Karpas-422 (cell line): ENCODE results near the gene TRMU. TPM values are rescaled to one million over a fixed set of nuclear protein-coding genes. Genes with fewer than 3 reads are reported as not detected.

Experiments used
- DNase-seq: peaks from one replicate; pipeline ENCODE4 v3.0.0-alpha.2; 2015
- H2AFZ ChIP-seq: fragments of 200-600 bp; sonication (generic); 2 replicates; pipeline ENCODE4 v1.6.1; 2014; ENCODE audit warnings: antibody characterized with exemption, low read length, mixed read lengths
- H3K27ac ChIP-seq: fragments of 200-600 bp; sonication (generic); 2 replicates; pipeline ENCODE4 v1.5.1; 2014; ENCODE audit warnings: mild to moderate bottlenecking, low read length, moderate library complexity
- H3K27me3 ChIP-seq: fragments of 200-600 bp; sonication (generic); 2 replicates; pipeline ENCODE4 v1.6.1; 2014; ENCODE audit warnings: low read length, mixed read lengths
- H3K36me3 ChIP-seq: fragments of 200-600 bp; sonication (generic); 2 replicates; pipeline ENCODE4 v1.6.1; 2014; ENCODE audit warnings: low read length, mixed read lengths; ENCODE audit not compliant: insufficient read depth
- H3K4me1 ChIP-seq: fragments of 200-600 bp; sonication (generic); 2 replicates; pipeline ENCODE4 v1.6.1; 2014; ENCODE audit warnings: mild to moderate bottlenecking, low read length, mixed read lengths
- H3K4me2 ChIP-seq: fragments of 200-600 bp; sonication (generic); 2 replicates; pipeline ENCODE4 v1.6.1; 2014; ENCODE audit warnings: low read length, low read depth, mild to moderate bottlenecking; ENCODE audit not compliant: poor library complexity, severe bottlenecking
- H3K4me3 ChIP-seq: fragments of 200-600 bp; sonication (generic); 2 replicates; pipeline ENCODE4 v1.5.1; 2014; ENCODE audit warnings: mild to moderate bottlenecking, antibody characterized with exemption, low read length, mixed read lengths
- H3K79me2 ChIP-seq: fragments of 200-600 bp; sonication (generic); 2 replicates; pipeline ENCODE4 v1.6.1; 2014; ENCODE audit warnings: mild to moderate bottlenecking, low read length, mixed read lengths
- H3K9ac ChIP-seq: fragments of 200-600 bp; sonication (generic); 2 replicates; pipeline ENCODE4 v1.6.0; 2014; ENCODE audit warnings: low read length
- H3K9me2 ChIP-seq: fragments of 200-600 bp; sonication (generic), shearing (Covaris generic); replicated peaks from 2 replicates; pipeline ENCODE4 v1.6.0; 2014; ENCODE audit warnings: mild to moderate bottlenecking, low read length, moderate library complexity; ENCODE audit not compliant: insufficient read depth
- H3K9me3 ChIP-seq: fragments of 300-700, 200-600 bp; sonication (generic); 2 replicates; pipeline ENCODE4 v1.6.1; 2014; ENCODE audit warnings: low read length, mixed read lengths
- H4K20me1 ChIP-seq: fragments of 200-600 bp; sonication (generic); 2 replicates; pipeline ENCODE4 v1.6.1; 2014; ENCODE audit warnings: mild to moderate bottlenecking, antibody characterized with exemption, low read length, low read depth; ENCODE audit not compliant: insufficient read depth
- total RNA-seq: library from RNA; depleted of rRNA; stranded (reverse); fragments of >200 nt; shearing (Covaris generic); gene quantifications from 2 replicates; pipeline ENCODE4 v1.2.3, GENCODE V29; 2014; ENCODE audit warnings: low replicate concordance

Gene TRMU
- total RNA-seq, 1 experiment from 2014 or later, result 48.4 TPM

DNA sequence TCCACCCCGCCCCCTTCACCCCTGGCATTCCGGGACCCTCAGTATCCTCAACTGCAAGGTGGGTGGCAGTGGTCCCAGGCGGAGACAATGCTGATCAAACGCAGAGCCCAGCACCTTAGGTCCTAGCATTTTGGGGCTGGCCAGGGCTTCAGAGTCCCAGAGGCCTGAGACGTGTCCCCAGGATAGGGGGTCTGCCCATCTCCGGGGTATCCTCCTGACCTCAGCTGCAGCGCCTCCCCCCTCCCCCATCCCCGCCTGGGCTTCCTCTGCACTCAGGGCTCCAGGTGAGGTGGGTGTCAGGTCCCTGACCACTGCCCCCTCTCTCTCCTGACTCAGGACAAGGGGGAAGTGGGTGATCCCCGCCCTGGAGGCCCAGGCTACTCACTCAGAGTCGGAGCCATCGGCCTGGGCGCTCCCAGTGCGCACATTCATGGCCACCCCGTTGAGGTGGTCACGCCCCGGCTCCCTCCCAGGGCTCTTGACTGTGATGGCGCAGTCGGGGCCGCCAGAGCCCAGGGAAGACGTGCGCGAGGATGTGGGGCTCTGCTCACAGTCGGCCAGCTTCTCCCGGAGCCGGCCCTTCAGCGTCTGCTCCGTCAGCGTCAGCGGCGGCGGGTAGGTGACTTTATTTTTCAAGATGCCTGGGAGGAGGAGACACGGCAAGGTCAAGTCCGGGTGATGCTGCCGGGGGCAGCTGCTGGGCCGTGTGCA is 28.3 kb downstream of the TRMU start:
- Histone ChIP-seq H3K79me2 (no peaks in the 10 kb centered on the region), H3K27ac (no peak overlapping the region), H3K4me2 (no peak overlapping the region), H2AFZ (no peak overlapping the region), H3K9me3 (no peaks in the 10 kb centered on the region), H3K27me3 (no peaks in the 10 kb centered on the region), H3K36me3 (no peaks in the 10 kb centered on the region), H3K9me2 (no peaks in the 10 kb centered on the region), H3K9ac (no peak overlapping the region), H3K4me1 (peaks cover 24% of the 10 kb centered on the region), H4K20me1 (peaks cover 23% of the 10 kb centered on the region), H3K4me3 (no peak overlapping the region)
- DNase-seq, result no peak

DNA sequence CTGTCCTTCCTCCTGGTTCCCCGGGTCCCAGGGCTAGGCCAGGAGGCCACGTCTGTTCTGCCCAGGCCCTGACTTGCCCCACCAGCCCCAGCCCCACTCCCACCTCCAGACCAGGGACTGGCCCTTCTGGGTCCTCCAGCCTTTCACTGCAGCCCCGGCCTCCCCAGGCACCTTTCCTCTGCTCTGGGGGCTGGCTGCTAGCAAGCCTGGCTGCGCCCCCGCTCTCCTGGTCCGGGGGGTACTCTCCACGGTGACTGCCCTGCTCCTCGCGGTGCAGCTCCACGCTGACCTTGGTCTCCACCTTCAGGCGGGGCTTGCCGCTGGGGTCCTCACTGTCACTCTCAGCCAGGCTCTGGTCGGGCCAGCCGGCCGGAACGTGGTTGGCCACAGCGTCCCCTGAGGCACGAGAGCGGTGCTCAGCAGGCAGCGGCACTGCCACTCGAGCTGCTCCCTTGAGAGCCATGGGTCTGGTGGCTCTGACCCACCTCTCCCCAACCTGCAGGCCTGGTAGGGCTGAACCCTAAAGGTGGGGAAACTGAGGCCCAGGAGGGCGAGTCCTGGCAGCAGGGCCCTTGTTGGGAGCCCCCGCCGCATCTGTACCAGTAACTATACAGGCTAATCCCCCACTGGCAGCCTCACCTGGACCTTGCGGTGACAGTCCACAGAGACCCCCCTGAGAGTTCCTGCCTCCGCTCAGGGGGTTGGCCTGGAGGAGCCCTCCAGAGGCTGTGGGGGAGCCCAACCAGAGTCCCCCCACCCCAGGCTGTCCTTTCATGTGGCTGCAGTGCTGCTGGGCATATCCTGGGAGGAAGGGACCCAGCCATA is 29.0 kb downstream of the TRMU start:
- no peak overlapping the region for H3K4me3 ChIP-seq
- H4K20me1 ChIP-seq, result peaks cover 23% of the 10 kb centered on the region
- H3K27ac ChIP-seq, result no peak overlapping the region
- H2AFZ ChIP-seq, result no peak overlapping the region
- peak overlapping the region; percentile 24 for H3K4me2 ChIP-seq
- no peaks in the 10 kb centered on the region for H3K36me3 ChIP-seq
- H3K9me2 ChIP-seq, result no peaks in the 10 kb centered on the region
- no peak overlapping the region for H3K9ac ChIP-seq
- DNase-seq, result peak; percentile 52
- peaks cover 24% of the 10 kb centered on the region for H3K4me1 ChIP-seq
- H3K27me3 ChIP-seq, result no peaks in the 10 kb centered on the region
- no peaks in the 10 kb centered on the region for H3K79me2 ChIP-seq
- no peaks in the 10 kb centered on the region for H3K9me3 ChIP-seq

DNA sequence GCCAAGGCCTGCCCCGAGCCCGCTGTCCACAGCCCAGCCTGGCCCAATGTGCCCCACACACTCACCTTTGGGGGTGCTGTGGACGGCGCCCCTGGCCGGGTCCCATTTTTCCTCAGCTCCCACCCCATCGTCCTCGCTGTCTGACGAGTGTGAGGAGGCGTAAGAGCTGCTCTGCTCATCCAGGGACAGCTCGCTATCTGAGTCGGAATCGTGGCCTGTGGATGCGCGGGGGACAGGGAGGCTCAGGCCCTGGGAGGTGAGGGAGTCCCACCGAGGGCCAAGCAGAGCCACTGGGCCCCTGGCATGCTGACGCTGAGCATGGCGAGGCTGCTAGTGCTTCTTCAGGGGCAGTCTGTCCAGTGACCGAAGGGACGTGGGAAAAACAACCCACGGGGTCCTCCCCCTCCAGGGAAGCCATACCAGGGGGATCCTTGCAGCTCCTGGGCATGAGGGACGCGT is 29.7 kb downstream of the TRMU start:
- H4K20me1 ChIP-seq, result peaks cover 23% of the 10 kb centered on the region
- no peak for DNase-seq
- H3K36me3 ChIP-seq, result no peaks in the 10 kb centered on the region
- H3K9me2 ChIP-seq, result no peaks in the 10 kb centered on the region
- no peak overlapping the region for H3K27ac ChIP-seq
- no peak overlapping the region for H3K4me2 ChIP-seq
- no peaks in the 10 kb centered on the region for H3K27me3 ChIP-seq
- no peaks in the 10 kb centered on the region for H3K9me3 ChIP-seq
- peaks cover 24% of the 10 kb centered on the region for H3K4me1 ChIP-seq
- H3K79me2 ChIP-seq, result no peaks in the 10 kb centered on the region
- H2AFZ ChIP-seq, result no peak overlapping the region
- H3K4me3 ChIP-seq, result no peak overlapping the region
- H3K9ac ChIP-seq, result no peak overlapping the region

DNA sequence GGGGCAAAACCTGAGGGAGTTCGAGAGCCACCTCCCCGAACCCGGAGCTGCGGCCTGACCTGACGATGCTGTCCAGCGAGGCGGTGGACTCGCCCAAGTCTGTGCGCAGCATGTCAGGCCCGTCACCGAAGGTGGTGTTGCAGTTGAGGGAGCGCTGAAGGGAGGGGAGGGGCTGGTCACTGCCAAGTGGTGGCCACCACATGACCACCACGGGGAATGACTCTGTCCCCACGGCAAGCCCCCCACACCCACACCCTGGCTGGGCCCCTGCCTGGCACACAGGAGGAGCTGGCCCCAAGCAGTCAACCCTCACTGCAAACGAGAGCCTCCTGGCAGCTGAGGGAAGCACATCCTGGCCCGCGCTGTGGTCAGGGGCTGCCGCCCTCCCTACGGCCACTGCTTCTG is 30.8 kb downstream of the TRMU start:
- Histone ChIP-seq H3K9me3 (no peaks in the 10 kb centered on the region), H3K4me1 (peaks cover 24% of the 10 kb centered on the region), H3K4me3 (no peak overlapping the region), H3K27me3 (no peaks in the 10 kb centered on the region), H3K9me2 (no peaks in the 10 kb centered on the region), H3K36me3 (no peaks in the 10 kb centered on the region), H3K4me2 (no peak overlapping the region), H3K79me2 (no peaks in the 10 kb centered on the region), H4K20me1 (peaks cover 23% of the 10 kb centered on the region; the same call in 1 of the 2 replicates), H3K9ac (no peak overlapping the region), H3K27ac (no peak overlapping the region), H2AFZ (no peak overlapping the region)
- DNase-seq, result no peak

DNA sequence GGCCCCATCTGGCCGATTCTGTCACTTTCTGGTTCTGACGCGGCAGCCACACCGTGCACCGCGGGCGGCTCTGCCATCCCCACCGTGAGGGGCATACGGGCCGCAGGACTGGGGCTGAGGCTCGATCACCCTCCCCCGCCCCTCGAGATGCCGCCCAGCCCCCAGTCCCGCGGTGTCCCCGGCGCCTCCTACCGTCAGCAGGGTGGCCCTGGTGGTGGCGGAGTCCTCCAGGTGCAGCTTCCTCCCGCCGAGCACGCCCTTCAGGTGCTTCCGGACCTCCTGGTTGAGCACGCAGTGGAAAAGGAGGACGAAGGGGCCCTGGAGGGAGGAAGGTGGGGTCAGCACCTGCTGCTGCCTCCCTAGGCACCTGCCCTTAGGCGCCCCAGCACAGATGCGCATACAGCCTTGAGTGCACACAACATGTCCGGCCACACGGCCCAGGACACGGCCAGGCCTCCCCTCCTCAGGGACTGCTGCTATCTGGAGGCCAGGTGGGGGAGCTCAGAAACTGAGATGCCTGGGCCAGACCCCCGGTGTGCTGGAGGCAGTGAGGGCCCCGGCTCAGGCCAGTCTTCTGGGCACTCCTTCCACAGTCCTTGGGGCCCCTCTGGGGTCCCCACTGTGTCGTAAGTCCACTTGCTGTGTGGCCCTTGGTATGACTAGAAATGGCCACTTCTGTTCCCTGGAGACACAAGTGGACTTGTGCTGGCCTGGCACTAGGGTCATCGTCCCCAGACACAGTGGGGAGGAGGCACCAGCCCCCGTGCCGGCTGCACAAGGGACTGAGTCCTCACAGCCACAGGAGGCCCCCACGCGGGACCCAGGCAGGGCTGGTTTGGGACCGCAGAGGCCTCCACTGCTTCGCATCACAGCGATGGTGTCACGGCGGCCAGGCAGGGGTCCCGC is 31.5 kb downstream of the TRMU start:
- no peak overlapping the region for H3K4me3 ChIP-seq

DNA sequence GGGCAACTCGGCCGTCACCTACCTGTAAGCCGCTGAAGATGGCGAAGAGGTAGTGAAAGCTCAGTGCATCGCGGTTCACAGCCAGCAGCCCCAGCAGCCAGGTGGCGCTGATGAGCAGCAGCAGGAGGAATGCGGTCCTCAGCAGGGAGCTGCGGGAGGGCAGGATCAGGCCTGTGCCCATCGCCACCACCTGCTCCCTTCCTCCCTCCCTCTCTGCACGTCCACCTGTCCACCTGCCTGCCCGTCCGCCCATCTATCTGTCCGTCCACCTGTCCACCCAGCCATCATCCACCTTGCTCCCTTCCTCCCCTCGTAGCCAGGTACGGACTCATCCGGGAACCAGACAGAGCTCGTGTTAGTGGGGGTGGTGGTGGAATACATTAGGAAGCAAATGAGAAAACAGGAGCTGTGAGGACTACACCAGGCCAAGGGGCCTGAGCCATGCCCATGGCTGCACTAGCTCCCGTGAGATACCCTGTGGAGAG is 32.2 kb downstream of the TRMU start:
- no peak overlapping the region for H3K9ac ChIP-seq
- no peaks in the 10 kb centered on the region for H3K36me3 ChIP-seq
- peak overlapping the region; percentile 38 for H3K4me2 ChIP-seq
- 0 out of 2 replicates have a peak, but pooled peaks cover 13% of the 10 kb centered on the region for H4K20me1 ChIP-seq
- H3K27ac ChIP-seq, result no peak overlapping the region
- H3K27me3 ChIP-seq, result no peaks in the 10 kb centered on the region
- no peaks in the 10 kb centered on the region for H3K79me2 ChIP-seq
- no peaks in the 10 kb centered on the region for H3K9me3 ChIP-seq
- DNase-seq, result peak; percentile 92
- peaks cover 18% of the 10 kb centered on the region for H3K4me1 ChIP-seq
- H3K4me3 ChIP-seq, result no peak overlapping the region
- H3K9me2 ChIP-seq, result no peaks in the 10 kb centered on the region
- no peak overlapping the region for H2AFZ ChIP-seq

More for the DNA sequence above, 31.5 kb downstream of the TRMU start:
- DNase-seq, result peak; percentile 58
- Histone ChIP-seq H3K9ac (no peak overlapping the region), H3K27me3 (no peaks in the 10 kb centered on the region), H3K9me2 (no peaks in the 10 kb centered on the region), H3K27ac (no peak overlapping the region), H3K79me2 (no peaks in the 10 kb centered on the region), H3K36me3 (no peaks in the 10 kb centered on the region), H3K9me3 (no peaks in the 10 kb centered on the region), H3K4me1 (peaks cover 22% of the 10 kb centered on the region), H4K20me1 (peaks cover 18% of the 10 kb centered on the region; the same call in 1 of the 2 replicates), H3K4me2 (peak overlapping the region; percentile 38), H2AFZ (no peak overlapping the region)

DNA sequence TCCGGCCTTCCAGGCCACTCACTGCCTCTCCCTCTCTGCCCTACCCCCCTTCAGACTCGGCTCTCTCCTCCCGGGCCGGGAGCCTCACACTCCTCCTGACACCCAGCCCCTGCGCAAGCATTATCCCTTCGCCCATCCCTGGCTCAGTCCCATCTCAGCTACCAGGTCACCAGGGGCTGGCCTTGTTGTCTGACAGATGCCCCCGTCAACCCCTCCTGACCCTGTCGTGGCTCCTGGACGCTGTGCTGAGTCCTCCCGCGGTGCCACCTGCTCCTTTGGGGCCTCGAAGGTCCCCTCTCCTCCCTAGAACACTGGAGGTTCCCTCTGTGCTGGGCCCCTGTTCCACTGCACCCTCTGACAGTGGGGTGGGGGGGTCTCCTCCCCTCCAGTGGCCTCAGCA is 32.9 kb downstream of the TRMU start:
- Histone ChIP-seq H3K9ac (no peak overlapping the region), H3K27ac (no peak overlapping the region), H2AFZ (no peak overlapping the region), H3K27me3 (no peaks in the 10 kb centered on the region), H3K36me3 (no peaks in the 10 kb centered on the region), H4K20me1 (0 out of 2 replicates have a peak, but pooled peaks cover 10% of the 10 kb centered on the region), H3K9me2 (no peaks in the 10 kb centered on the region), H3K9me3 (no peaks in the 10 kb centered on the region), H3K4me2 (no peak overlapping the region), H3K4me3 (no peak overlapping the region), H3K79me2 (no peaks in the 10 kb centered on the region), H3K4me1 (peaks cover 18% of the 10 kb centered on the region)
- DNase-seq, result no peak
